Stomach (tissue), 9 donors: ENCODE data around the gene SEC22A. TPM values are rescaled to one million over a fixed set of nuclear protein-coding genes. Genes with fewer than 3 reads are reported as not detected.

Experiments used
- DNase-seq, 2 donors: peaks; one replicate each; pipeline versions ENCODE4 v3.0.0 to v3.0.0-alpha.2; 2013 to 2019
- H3K27ac ChIP-seq, 5 donors: fragments of 200-600 bp in 4 of 5; sonication (generic) in 4 of 5; one replicate each; pipeline ENCODE4 v1.5.1; 2013 to 2019; ENCODE audit warnings: mild to moderate bottlenecking in 1 of 5, moderate library complexity in 1 of 5
- H3K27me3 ChIP-seq, 3 donors: fragments of 200-600 bp; sonication (generic); one replicate each; pipeline ENCODE4 v1.5.1; 2017 to 2019; ENCODE audit warnings: mixed run types in 1 of 3
- H3K36me3 ChIP-seq, 4 donors: fragments of 200-600 bp; sonication (generic); 1 replicate in 3 of 4; 2 replicates in 1 of 4; pipeline ENCODE4 v1.5.1; 2016 to 2019
- H3K4me1 ChIP-seq, 4 donors: fragments of 200-600 bp; sonication (generic); one replicate each; pipeline ENCODE4 v1.5.1; 2016 to 2019
- H3K4me3 ChIP-seq, 4 donors: fragments of 200-600 bp; sonication (generic) in 3 of 4; one replicate each; pipeline ENCODE4 v1.5.1; 2016 to 2019; ENCODE audit warnings: mild to moderate bottlenecking in 1 of 4
- H3K9me3 ChIP-seq, 4 donors: fragments of 200-600 bp; sonication (generic); one replicate each; pipeline ENCODE4 v1.5.1; 2016 to 2019
- CTCF ChIP-seq, 7 experiments: fragments of 450-650 bp in 4 of 7; fragments of 200-600 bp in 3 of 7; sonication (generic) in 3 of 7; IDR thresholded peaks; one replicate each; pipeline ENCODE4 v1.5.1; 2016 to 2019; ENCODE audit warnings: antibody characterized with exemption in 7 of 7, control low read depth in 2 of 7, mild to moderate bottlenecking in 1 of 7
- EP300 ChIP-seq: sonication (generic); formaldehyde crosslinking; IDR thresholded peaks from one replicate; pipeline ENCODE4 v1.6.1; 2017; ENCODE audit warnings: antibody characterized with exemption
- POLR2A ChIP-seq, 4 donors: fragments of 450-650 bp; IDR thresholded peaks; one replicate each; pipeline ENCODE4 v1.6.1; 2016; ENCODE audit warnings: antibody characterized with exemption in 4 of 4, control low read depth in 2 of 4, mild to moderate bottlenecking in 1 of 4, moderate library complexity in 1 of 4
- POLR2AphosphoS5 ChIP-seq, 3 donors: sonication (generic); formaldehyde crosslinking; IDR thresholded peaks; one replicate each; pipeline ENCODE4 v1.6.1; 2016; ENCODE audit warnings: antibody characterized with exemption in 3 of 3
- WGBS, 5 donors: extraction: QIAGEN DNeasy Blood & Tissue Kit in 3 of 5; methylation state at CpG; one replicate each; pipeline versions ENCODE4 v1.1.5 to v1.1.7; 2013 to 2018; 5-methylcytosine and 5-hydroxymethylcytosine counted together
- intact Hi-C: fragments of 100-400 bp; cut with DNase I; formaldehyde crosslinking; loops from one replicate; pipeline ENCODE4 v1.15.1; 2023; ENCODE audit warnings: low total_unique reads
- polyA plus RNA-seq, 3 donors: library from polyadenylated mRNA; stranded (reverse); fragments of 200-250 nt; gene quantifications; one replicate each; pipeline ENCODE4 v1.2.3, GENCODE V29; 2013
- total RNA-seq, 5 donors: library from RNA; depleted of rRNA; stranded (reverse); fragments of >200 nt; gene quantifications; one replicate each; pipeline versions ENCODE4 v1.1.0 to v1.2.3, GENCODE V29; 2014 to 2016
- donor health status: healthy with polysubstance abuse.
- donor health status: Bipolar disorder and iron deficiency.
- donor health status: healthy.

The SEC22A gene
- total and polyA plus RNA-seq, 8 donors: 1.6 to 26.6 (median 6.7) TPM; not detected in 1

- Histone ChIP-seq H3K9me3 (no peaks in the 10 kb centered on the region), H3K36me3 (peaks cover 0 to 85% (median 40%) of the 10 kb centered on the region in 4 donors), H3K27me3 (peaks cover 0 to 9% (median 0%) of the 10 kb centered on the region in 3 donors), H3K4me1 (no peaks in the 10 kb centered on the region), H3K4me3 (no peak overlapping the region), H3K27ac (no peak overlapping the region)
- 72 to 86% (median 80%) methylated on average over 13 of the region's 13 CpGs for WGBS, 5 donors
- TF ChIP-seq EP300 (no peak), CTCF (IDR thresholded peaks at IDR 0.05) (no peak), POLR2AphosphoS5 (IDR thresholded peaks at IDR 0.05) (no peak), POLR2A (IDR thresholded peaks at IDR 0.05) (no peak)
- DNase-seq: no peak
- intact Hi-C loops: no loop called here
These were observed 95.3 kb downstream of the SEC22A start for GRCh38 chr3:123296836-123297626.

GRCh38 chr3:123297627-123297899 is 95.8 kb downstream of the SEC22A start:
- Histone ChIP-seq H3K4me1 (no peaks in the 10 kb centered on the region), H3K27ac (no peak overlapping the region), H3K27me3 (peaks cover 0 to 4% (median 0%) of the 10 kb centered on the region in 3 donors), H3K9me3 (no peaks in the 10 kb centered on the region), H3K36me3 (peaks cover 0 to 87% (median 43%) of the 10 kb centered on the region in 4 donors), H3K4me3 (no peak overlapping the region)
- intact Hi-C loops: no loop called here
- 68 to 83% (median 77%) methylated on average over 6 of the region's 6 CpGs for WGBS, 5 donors
- no peak for DNase-seq
- TF ChIP-seq POLR2A (IDR thresholded peaks at IDR 0.05): no peak
- no peak for TF ChIP-seq CTCF (IDR thresholded peaks at IDR 0.05)
- TF ChIP-seq POLR2AphosphoS5 (IDR thresholded peaks at IDR 0.05): no peak
- TF ChIP-seq EP300: no peak

- no peak overlapping the region for H3K27ac ChIP-seq
- TF ChIP-seq POLR2A (IDR thresholded peaks at IDR 0.05): no peak
- TF ChIP-seq POLR2AphosphoS5 (IDR thresholded peaks at IDR 0.05): no peak
- no peak for TF ChIP-seq CTCF (IDR thresholded peaks at IDR 0.05)
- no peak for TF ChIP-seq EP300
- DNase-seq: no peak
- intact Hi-C loops: no loop called here
- 63 to 69% (median 66%) methylated on average over 5 of the region's 5 CpGs for WGBS, 5 donors
- H3K4me1 ChIP-seq: no peaks in the 10 kb centered on the region
- H3K36me3 ChIP-seq: peaks cover 0 to 91% (median 50%) of the 10 kb centered on the region in 4 donors
- no peak overlapping the region for H3K4me3 ChIP-seq
- no peaks in the 10 kb centered on the region for H3K9me3 ChIP-seq
- no peaks in the 10 kb centered on the region for H3K27me3 ChIP-seq
These were observed 97.2 kb downstream of the SEC22A start for GRCh38 chr3:123298903-123299302.

GRCh38 chr3:123299581-123299980 is 97.8 kb downstream of the SEC22A start:
- Histone ChIP-seq H3K27ac (no peak overlapping the region), H3K36me3 (peaks cover 0 to 90% (median 50%) of the 10 kb centered on the region in 4 donors), H3K27me3 (no peaks in the 10 kb centered on the region), H3K4me3 (no peak overlapping the region), H3K9me3 (no peaks in the 10 kb centered on the region), H3K4me1 (no peaks in the 10 kb centered on the region)
- DNase-seq: no peak
- 68 to 82% (median 77%) methylated on average over 5 to 8 of the region's 8 CpGs for WGBS, 5 donors
- intact Hi-C loops: no loop called here
- TF ChIP-seq EP300 (no peak), POLR2A (IDR thresholded peaks at IDR 0.05) (no peak), CTCF (IDR thresholded peaks at IDR 0.05) (no peak), POLR2AphosphoS5 (IDR thresholded peaks at IDR 0.05) (no peak)
